GM12878 (cell line): ENCODE measurements around the gene P2RX7. TPM values are rescaled to one million over a fixed set of nuclear protein-coding genes. Genes with fewer than 3 reads are reported as not detected.

ENCODE experiments used
- ATAC-seq: fragments of 200-7000 bp; cut with Tn5 transposase; 3 replicates; pipeline ENCODE4 v1.9.1; 2020; ENCODE audit warnings: mild to moderate bottlenecking, moderate library complexity
- BruUV-seq: library from RNA; stranded (reverse); fragments of 400-500 nt; replicated peaks from 2 replicates; lab custom pipeline; 2021; lab: Mats Ljungman, UMichigan
- CTCF ChIA-PET: fragments of 300-600 bp; sonication (Branson Sonifier 250); formaldehyde crosslinking; extraction: SDS; loops from one replicate; lab custom pipeline; 2021; ENCODE audit warnings: inconsistent platforms; lab: Yijun Ruan, JAX
- POLR2A ChIA-PET: fragments of 350-600 bp; formaldehyde crosslinking; extraction: SDS; loops from one replicate; lab custom pipeline; 2021; ENCODE audit warnings: inconsistent platforms; lab: Charles Lee
- RAD21 ChIA-PET: fragments of 300-600 bp; sonication (Branson Sonifier 250); formaldehyde crosslinking; loops from one replicate; lab custom pipeline; 2023; ENCODE audit warnings: antibody characterized with exemption; ENCODE audit not compliant: unreplicated experiment; lab: Charles Lee
- SMC1A ChIA-PET: fragments of 300-600 bp; sonication (Branson Sonifier 250); formaldehyde crosslinking; loops from one replicate; lab custom pipeline; 2023; ENCODE audit not compliant: unreplicated experiment, uncharacterized antibody; lab: Charles Lee
- DNase-seq: peaks from one replicate; pipeline ENCODE4 v3.0.0-alpha.2; 2011; ENCODE audit warnings: low read depth, low spot score
- FAIRE-seq: peaks from 3 replicates; lab custom pipeline; 2011; peaks lifted over from hg19 to GRCh38; lab: Jason Lieb, UNC
- H2AFZ ChIP-seq: 2 replicates; pipeline ENCODE4 v1.6.0; 2011; ENCODE audit warnings: low read depth, low read length, control low read depth; ENCODE audit not compliant: control insufficient read depth
- H3K27ac ChIP-seq: 2 replicates; pipeline ENCODE4 v1.5.1; 2011; ENCODE audit warnings: control low read depth; ENCODE audit not compliant: control insufficient read depth, insufficient read depth
- H3K27me3 ChIP-seq, 2 experiments: replicated peaks in 1 of 2; 2 replicates each; pipeline versions ENCODE4 v1.6.0 to v1.6.1; 2011; ENCODE audit warnings: low read length in 1 of 2; ENCODE audit not compliant: control insufficient read depth in 2 of 2, insufficient read depth in 2 of 2
- H3K36me3 ChIP-seq, 2 experiments: 2 replicates each; pipeline ENCODE4 v1.5.1; 2011; ENCODE audit warnings: low read length in 1 of 2; ENCODE audit not compliant: control insufficient read depth in 2 of 2, insufficient read depth in 2 of 2
- H3K4me1 ChIP-seq: 2 replicates; pipeline ENCODE4 v1.6.1; 2011; ENCODE audit warnings: mild to moderate bottlenecking, low read length, moderate library complexity, mixed read lengths; ENCODE audit not compliant: control insufficient read depth, insufficient read depth
- H3K4me2 ChIP-seq: 2 replicates; pipeline ENCODE4 v1.6.0; 2011; ENCODE audit warnings: control low read depth; ENCODE audit not compliant: control insufficient read depth, insufficient read depth
- H3K4me3 ChIP-seq: fragments of 200-600 bp; sonication (generic); 2 replicates; pipeline ENCODE4 v1.5.1; 2016
- H3K79me2 ChIP-seq: 2 replicates; pipeline ENCODE4 v1.6.0; 2011; ENCODE audit warnings: low read length; ENCODE audit not compliant: control insufficient read depth, insufficient read depth
- H3K9ac ChIP-seq: 2 replicates; pipeline ENCODE4 v1.8.0; 2011; ENCODE audit warnings: low read length, control low read depth, mixed read lengths; ENCODE audit not compliant: control insufficient read depth, insufficient read depth
- H3K9me3 ChIP-seq: replicated peaks from 3 replicates; pipeline ENCODE4 v1.5.1; 2011; ENCODE audit warnings: mild to moderate bottlenecking, low read length; ENCODE audit not compliant: control insufficient read depth, insufficient read depth
- H4K20me1 ChIP-seq: 2 replicates; pipeline ENCODE4 v1.6.0; 2011; ENCODE audit not compliant: control insufficient read depth, insufficient read depth
- ATF3 ChIP-seq: IDR thresholded peaks from 2 replicates; pipeline ENCODE4 v1.6.1; 2011; ENCODE audit warnings: low read depth, mild to moderate bottlenecking, low read length, moderate library complexity, borderline replicate concordance; ENCODE audit errors: extremely low read depth
- CREB1 ChIP-seq: IDR thresholded peaks from 2 replicates; pipeline ENCODE4 v1.6.1; 2012; ENCODE audit warnings: low read depth, mild to moderate bottlenecking, inconsistent platforms
- EED ChIP-seq: sonication (generic); IDR thresholded peaks from 2 replicates; pipeline ENCODE4 v1.6.1; 2016; ENCODE audit warnings: antibody characterized with exemption, low read depth
- FOS ChIP-seq: IDR thresholded peaks from 3 replicates; pipeline ENCODE4 v1.6.1; 2011; ENCODE audit warnings: borderline replicate concordance; ENCODE audit not compliant: insufficient read length; ENCODE audit errors: extremely low read depth
- IKZF1 ChIP-seq: fragments of 450-650 bp; conservative IDR thresholded peaks from 2 replicates; pipeline ENCODE4 v1.6.1; 2017; ENCODE audit warnings: antibody characterized with exemption, mild to moderate bottlenecking
- JUND ChIP-seq: IDR thresholded peaks from 2 replicates; pipeline ENCODE4 v1.6.1; 2012; ENCODE audit warnings: low read depth, mild to moderate bottlenecking, low read length, improper control_type of control experiment, moderate library complexity
- PML ChIP-seq: IDR thresholded peaks from 2 replicates; pipeline ENCODE4 v1.6.1; 2012; ENCODE audit warnings: low read length, inconsistent platforms
- RFX5 ChIP-seq: IDR thresholded peaks from 2 replicates; pipeline ENCODE4 v1.6.1; 2011; ENCODE audit warnings: low read depth, low read length, improper control_type of control experiment
- SREBF2 ChIP-seq: IDR thresholded peaks from 2 replicates; pipeline ENCODE4 v1.6.1; 2012; ENCODE audit warnings: mild to moderate bottlenecking, low read length
- WGBS: methylation state at CpG from one replicate; pipeline ENCODE4 v1.1.6; 2016; ENCODE audit warnings: low lambda C conversion rate; ENCODE audit not compliant: insufficient replicate concordance, insufficient coverage; ENCODE audit errors: missing lambda C conversion rate; 5-methylcytosine and 5-hydroxymethylcytosine counted together
- in situ Hi-C: fragments of 300-500 bp; cut with MboI; formaldehyde crosslinking; loops from 9 replicates; pipeline ENCODE4 v1.14.3; 2018; ENCODE audit warnings: mixed read lengths
- intact Hi-C: fragments of 100-400 bp; cut with micrococcal nuclease; formaldehyde crosslinking; loops from one replicate; pipeline ENCODE4 v1.14.2; 2022; ENCODE audit not compliant: unreplicated experiment
- polyA plus RNA-seq, 11 experiments: library from polyadenylated mRNA; depleted of rRNA in 4 of 11; unstranded in 6 of 11; stranded (reverse) in 5 of 11; fragments of >200 nt; fragmentation: Nextera tagmentation in 4 of 11; fragmentation: Illumina TruSeq in 1 of 11; extraction: Ambion mirVana in 4 of 11; extraction: Trizol in 1 of 11; gene quantifications; 1 replicate in 1 of 11; 2 replicates in 10 of 11; pipeline versions ENCODE4 v1.2.1 to v1.2.3, GENCODE V29; 2011 to 2016; ENCODE audit warnings: inconsistent platforms in 2 of 11, missing spikeins in 2 of 11, low read depth in 1 of 11
- total RNA-seq, 4 experiments: library from RNA; depleted of rRNA in 3 of 4; stranded (reverse); fragments of >200 nt in 3 of 4; fragmentation: Illumina TruSeq in 1 of 4; extraction: Trizol in 1 of 4; gene quantifications; 2 replicates each; pipeline versions ENCODE4 v1.2.1 to v1.2.3, GENCODE V29; 2013 to 2021
- TF ChIP-seq, protein P1 (sequence below): fragments of 450-650 bp; IDR thresholded peaks from 2 replicates; pipeline ENCODE4 v1.6.1; 2017; ENCODE audit warnings: low read depth, mild to moderate bottlenecking, moderate library complexity
- TF ChIP-seq, protein P2 (sequence below): fragments of 450-650 bp; conservative IDR thresholded peaks from 2 replicates; pipeline ENCODE4 v1.6.1; 2017; ENCODE audit warnings: mild to moderate bottlenecking, moderate library complexity
- TF ChIP-seq, protein P3 (sequence below): IDR thresholded peaks from 2 replicates; pipeline ENCODE4 v1.6.1; 2012; ENCODE audit warnings: low read length, inconsistent platforms

P2RX7 gene
- total and polyA plus RNA-seq, 10 of the 15 experiments (the other 5 are each of a cell fraction or from before 2014, with no cell fraction given), result 0.74 to 2.6 (median 1.5) TPM

DNA sequence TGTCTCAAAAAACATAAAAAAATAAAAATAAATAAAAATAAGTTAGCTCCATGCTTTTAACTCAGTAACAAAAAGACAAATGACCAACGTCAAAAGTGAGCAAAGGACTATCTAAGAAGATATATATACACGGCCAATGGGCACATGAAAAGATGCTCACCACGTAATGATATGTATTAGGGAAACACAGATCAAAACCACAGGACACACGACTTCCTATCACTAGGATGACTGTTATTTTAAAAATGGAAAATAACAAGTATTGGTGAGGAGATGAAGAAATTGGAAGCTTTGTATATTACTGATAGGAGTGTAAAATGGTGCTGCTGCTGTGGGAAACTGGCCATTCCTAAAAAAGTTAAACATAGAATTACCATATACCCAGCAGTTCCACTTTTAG, 20.2 kb upstream of the P2RX7 start (continued):
- TF ChIP-seq, protein P1, sequence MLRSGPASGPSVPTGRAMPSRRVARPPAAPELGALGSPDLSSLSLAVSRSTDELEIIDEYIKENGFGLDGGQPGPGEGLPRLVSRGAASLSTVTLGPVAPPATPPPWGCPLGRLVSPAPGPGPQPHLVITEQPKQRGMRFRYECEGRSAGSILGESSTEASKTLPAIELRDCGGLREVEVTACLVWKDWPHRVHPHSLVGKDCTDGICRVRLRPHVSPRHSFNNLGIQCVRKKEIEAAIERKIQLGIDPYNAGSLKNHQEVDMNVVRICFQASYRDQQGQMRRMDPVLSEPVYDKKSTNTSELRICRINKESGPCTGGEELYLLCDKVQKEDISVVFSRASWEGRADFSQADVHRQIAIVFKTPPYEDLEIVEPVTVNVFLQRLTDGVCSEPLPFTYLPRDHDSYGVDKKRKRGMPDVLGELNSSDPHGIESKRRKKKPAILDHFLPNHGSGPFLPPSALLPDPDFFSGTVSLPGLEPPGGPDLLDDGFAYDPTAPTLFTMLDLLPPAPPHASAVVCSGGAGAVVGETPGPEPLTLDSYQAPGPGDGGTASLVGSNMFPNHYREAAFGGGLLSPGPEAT, result no peak
- TF ChIP-seq IKZF1 (no peak), FOS (no peak), ATF3 (no peak)
- TF ChIP-seq, all 136 proteins: peak for 0

DNA sequence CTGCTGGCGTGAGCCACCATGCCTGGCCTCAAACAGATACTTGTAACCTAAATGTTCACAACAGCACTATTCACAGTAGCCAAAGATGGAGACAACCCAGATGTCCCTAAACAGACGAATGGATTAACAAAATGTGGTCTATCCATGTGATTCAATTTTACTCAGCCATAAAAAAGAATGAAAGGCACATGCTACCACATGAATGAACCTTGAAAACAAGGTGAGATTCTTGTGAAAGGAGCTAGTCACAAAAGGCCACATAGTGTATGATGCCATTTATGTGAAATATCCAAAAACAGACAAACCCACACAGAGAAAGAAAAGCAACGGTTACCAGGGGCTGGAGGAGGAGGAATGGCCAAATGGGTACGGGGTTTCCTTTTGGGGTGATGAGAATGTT, 19.6 kb upstream of the P2RX7 start:
- Histone ChIP-seq H4K20me1 (no peaks in the 10 kb centered on the region), H3K79me2 (no peaks in the 10 kb centered on the region), H3K9me3 (no peaks in the 10 kb centered on the region), H3K27me3 (no peaks in the 10 kb centered on the region), H3K36me3 (no peaks in the 10 kb centered on the region), H3K27ac (no peak overlapping the region), H2AFZ (no peak overlapping the region), H3K4me2 (no peak overlapping the region), H3K4me1 (0 out of 2 replicates have a peak, but pooled peaks cover 2% of the 10 kb centered on the region), H3K9ac (no peak overlapping the region), H3K4me3 (no peak overlapping the region)
- 30% methylated on average over 4 of the region's 4 CpGs for WGBS
- no peak for TF ChIP-seq JUND
- no peak for TF ChIP-seq SREBF2
- TF ChIP-seq, protein P2, sequence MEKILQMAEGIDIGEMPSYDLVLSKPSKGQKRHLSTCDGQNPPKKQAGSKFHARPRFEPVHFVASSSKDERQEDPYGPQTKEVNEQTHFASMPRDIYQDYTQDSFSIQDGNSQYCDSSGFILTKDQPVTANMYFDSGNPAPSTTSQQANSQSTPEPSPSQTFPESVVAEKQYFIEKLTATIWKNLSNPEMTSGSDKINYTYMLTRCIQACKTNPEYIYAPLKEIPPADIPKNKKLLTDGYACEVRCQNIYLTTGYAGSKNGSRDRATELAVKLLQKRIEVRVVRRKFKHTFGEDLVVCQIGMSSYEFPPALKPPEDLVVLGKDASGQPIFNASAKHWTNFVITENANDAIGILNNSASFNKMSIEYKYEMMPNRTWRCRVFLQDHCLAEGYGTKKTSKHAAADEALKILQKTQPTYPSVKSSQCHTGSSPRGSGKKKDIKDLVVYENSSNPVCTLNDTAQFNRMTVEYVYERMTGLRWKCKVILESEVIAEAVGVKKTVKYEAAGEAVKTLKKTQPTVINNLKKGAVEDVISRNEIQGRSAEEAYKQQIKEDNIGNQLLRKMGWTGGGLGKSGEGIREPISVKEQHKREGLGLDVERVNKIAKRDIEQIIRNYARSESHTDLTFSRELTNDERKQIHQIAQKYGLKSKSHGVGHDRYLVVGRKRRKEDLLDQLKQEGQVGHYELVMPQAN, result no peak
- no peak for TF ChIP-seq CREB1
- TF ChIP-seq PML, result no peak
- TF ChIP-seq, protein P3, sequence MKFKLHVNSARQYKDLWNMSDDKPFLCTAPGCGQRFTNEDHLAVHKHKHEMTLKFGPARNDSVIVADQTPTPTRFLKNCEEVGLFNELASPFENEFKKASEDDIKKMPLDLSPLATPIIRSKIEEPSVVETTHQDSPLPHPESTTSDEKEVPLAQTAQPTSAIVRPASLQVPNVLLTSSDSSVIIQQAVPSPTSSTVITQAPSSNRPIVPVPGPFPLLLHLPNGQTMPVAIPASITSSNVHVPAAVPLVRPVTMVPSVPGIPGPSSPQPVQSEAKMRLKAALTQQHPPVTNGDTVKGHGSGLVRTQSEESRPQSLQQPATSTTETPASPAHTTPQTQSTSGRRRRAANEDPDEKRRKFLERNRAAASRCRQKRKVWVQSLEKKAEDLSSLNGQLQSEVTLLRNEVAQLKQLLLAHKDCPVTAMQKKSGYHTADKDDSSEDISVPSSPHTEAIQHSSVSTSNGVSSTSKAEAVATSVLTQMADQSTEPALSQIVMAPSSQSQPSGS, result no peak
- TF ChIP-seq RFX5, result no peak
- TF ChIP-seq EED, result no peak
- ChIA-PET CTCF (interaction anchor here (0.6 to 5.6 kb wide), 4 partner anchors 12 to 99 kb away, joined by 3 to 61 read pairs (median 4); no protein-coding TSS in a partner anchor), RAD21 (interaction anchor here (1.0 to 3.4 kb wide), 5 partner anchors 17 to 142 kb away, joined by 3 to 14 read pairs (median 3); no protein-coding TSS in a partner anchor), SMC1A (interaction anchor here (1.1 to 1.6 kb wide), 3 partner anchors 13 to 53 kb away, joined by 3 to 6 read pairs (median 3); no protein-coding TSS in a partner anchor), POLR2A (interaction anchor here (2.3 kb wide), 1 partner anchor 464 kb away, joined by 5 read pairs; no protein-coding TSS in a partner anchor)
- BruUV-seq, result no TSS peak
- DNase-seq, result no peak
- in situ Hi-C loops (no loop called here), intact Hi-C loops (loop anchor here (5.0 kb wide), 4 partner anchors 99 to 486 kb away; partner anchors contain the start of gene P2RX4)
- FAIRE-seq, result no peak
- ATAC-seq, result no peak
